MV-4-11 (cell line): ENCODE results near the gene GOPC.
"Not testable (repeated sequence)": the region's sequence is repeated elsewhere in the genome, so short reads cannot be mapped to it uniquely, and the experiment has no call there.

Experiments used
- DNase-seq: peaks from one replicate; lab custom pipeline; 2025; lab: John Stamatoyannopoulos, UW

The GOPC gene

GRCh38 chr6:117602151-117602898 is at the start of gene GOPC:
Gene GOPC, minus strand, starts transcription at chr6:117602511. Its CDS starts 223 bp downstream, at chr6:117602288.
- peak; percentile 98 for DNase-seq

DNA sequence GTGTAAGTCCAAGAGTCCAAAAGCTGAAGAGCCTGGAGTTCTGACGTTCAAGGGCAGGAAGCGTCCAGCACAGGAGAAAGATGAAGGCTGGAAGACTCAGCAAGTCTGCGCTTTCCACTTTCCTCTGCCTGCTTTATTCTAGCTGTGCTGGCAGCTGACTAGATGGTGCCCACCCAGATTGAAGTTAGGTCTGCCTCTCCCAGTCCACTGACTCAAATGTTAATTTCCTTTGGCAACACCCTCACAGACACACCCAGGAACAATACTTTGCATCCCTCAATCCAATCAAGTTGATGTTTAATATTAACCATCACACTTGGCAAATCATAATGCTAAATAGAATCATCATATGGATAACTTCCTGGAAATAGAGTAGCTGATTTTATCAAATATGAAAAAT is 49.7 kb upstream of the GOPC start:
- DNase-seq: not testable (repeated sequence)

DNA sequence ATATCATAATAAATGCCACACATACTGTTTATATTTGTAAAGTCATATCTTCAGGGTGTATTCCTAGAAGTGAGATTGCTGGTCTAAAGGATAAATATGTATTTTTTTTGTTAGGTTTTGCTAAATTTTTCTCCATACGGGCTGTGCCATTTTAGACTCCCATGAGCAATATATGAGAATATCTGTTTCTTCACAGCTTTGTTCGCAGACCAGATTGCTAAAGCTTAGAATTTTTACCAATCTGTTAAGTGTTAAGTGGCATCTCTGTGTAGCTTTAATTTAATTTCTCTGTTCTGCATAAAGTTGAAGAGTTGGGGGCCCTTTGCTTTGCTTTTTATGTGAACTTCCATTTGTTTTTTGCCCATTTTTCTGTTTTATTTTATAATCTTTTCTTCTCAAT is 40.7 kb upstream of the GOPC start:
- no peak for DNase-seq

DNA sequence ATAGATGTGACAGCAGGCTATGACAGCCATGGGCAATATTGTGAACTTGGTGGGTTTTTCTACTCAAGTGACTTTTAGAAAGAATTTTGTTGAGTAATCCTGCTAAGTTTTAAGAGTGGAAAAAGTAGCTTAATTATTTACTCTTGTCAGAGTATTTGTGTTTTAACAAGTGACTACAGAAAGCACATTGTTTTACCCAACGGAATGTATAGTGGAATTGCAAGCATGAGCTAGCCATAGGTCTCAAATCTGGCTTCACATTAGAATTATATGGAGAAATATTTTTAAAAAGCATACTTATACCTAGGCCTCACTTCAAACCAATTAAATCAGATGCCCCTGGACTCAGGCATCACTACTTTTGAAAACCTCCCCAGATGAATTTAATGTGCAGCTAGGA is 35.5 kb upstream of the GOPC start:
- no peak for DNase-seq

DNA sequence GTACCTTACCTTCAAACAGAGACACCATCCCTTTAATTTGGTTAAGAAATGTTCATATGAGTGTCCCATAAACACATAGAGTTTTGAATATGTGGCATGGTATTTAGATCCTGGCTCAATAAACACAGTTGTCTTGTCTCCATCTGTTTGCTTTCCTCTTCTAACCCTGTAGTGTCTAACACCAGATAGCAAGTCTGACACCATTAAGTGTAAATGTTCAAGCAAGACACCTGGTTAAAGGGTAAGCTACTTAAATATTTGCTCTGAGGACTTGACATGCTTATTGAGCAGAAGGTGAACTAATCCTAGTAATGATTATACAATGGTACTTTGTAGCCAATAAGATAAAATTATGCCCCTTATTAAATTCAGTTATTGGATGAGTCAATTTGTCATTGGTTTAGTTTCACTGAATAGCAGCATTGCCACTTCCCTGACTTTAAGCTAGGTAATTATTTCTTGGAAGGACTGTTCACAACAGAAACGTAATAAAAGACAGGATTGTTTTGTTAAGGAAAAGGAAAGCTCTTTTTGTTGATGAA is 26.9 kb upstream of the GOPC start:
- DNase-seq: no peak

- DNase-seq: no peak
These were observed 25.2 kb upstream of the GOPC start for GRCh38 chr6:117627533-117627932.

GRCh38 chr6:117624869-117625481 is 22.7 kb upstream of the GOPC start:
- DNase-seq: no peak

DNA sequence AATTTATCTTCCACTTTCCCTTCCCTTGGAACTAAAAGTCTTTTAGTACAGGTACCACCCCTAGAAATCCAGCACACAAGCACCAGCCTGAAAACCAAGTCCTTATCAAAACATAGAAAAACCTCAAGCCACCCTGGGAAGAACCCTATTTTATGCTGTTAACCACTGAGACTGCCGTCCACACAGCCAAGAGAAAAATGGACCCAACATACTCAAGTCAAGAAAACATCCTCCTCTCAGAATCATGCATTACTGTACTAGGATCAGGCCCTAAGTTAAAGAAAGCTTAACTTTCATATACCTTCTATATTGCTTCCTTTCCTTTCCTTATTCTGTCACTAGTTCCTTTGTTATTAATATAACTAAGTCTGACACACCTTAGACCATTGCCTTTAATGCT is 16.9 kb upstream of the GOPC start:
- no peak for DNase-seq

DNA sequence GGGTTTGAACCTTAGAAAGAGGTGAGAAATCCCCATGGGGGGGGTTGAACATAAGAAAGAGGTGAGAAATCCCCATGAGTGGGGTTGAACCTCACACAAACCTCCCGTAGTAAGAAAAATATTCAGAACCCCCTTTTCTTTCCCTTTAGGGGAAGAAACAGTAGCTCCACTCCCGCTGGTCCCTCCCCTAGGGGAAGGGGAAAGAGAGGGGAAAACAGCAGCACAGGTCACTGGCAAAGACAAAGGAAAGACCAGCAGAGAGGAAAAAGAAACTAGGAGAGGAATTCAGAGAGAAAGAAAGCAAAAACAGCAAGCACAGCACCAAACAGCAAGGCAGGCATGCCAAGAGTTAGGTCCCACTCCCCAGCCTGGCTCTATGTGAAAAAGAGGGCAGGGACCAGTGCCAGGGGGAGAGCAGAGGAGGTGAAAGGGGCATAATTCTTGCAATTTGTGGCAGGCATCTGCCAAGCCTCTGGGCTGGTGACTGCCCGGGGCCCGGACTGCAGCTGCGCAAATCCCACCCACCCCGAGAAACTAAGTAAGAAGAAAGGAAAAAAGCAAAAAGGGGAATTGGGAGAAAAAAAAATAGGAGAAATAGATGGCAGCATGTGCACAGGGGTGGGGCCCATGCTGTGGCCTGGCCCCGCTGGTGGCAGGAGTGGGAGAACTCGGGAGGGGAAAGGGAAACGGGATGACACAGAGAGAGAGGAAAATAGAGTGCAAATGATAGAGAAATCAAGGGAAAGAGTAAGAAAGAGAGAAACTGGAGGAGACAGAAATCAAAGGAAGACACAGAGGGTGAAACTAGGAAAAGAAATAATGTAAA is 15.1 kb upstream of the GOPC start:
- no peak for DNase-seq

- DNase-seq: no peak
These were observed 14.3 kb upstream of the GOPC start for GRCh38 chr6:117616391-117617209.

GRCh38 chr6:117615750-117616390 is 13.6 kb upstream of the GOPC start:
- no peak for DNase-seq

DNA sequence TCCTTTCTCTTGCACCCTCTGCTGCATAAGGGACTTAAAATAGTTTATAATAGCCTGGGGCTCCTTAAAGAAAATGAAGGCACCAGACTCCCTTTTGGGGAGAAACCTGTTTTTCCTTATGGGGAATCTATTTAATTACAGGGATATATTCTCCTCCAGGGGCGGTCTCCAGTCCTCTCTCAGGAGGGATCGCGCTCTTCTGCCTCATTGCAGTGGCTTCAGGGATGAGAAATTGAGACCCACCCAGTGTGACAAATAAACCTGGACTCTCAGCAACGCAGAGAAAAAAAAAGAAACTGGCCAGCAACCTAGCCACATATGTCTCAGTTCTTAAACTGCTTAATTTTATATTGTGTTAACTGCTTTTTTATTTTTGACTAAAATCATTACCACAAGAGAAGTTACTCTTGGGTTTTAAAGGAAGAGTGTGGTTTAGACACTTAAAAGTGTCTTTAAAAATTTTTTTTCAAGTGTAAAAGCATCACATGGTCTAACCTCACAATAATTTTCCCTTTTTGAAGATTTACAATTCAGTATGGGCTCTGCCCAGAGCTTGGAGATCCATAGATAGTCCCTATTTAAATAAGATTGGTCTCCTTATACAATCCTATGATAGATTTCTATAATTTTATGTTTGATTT is 11.7 kb upstream of the GOPC start:
- no peak for DNase-seq

GRCh38 chr6:117607511-117607910 is 5.2 kb upstream of the GOPC start:
- peak; percentile 66 for DNase-seq

DNA sequence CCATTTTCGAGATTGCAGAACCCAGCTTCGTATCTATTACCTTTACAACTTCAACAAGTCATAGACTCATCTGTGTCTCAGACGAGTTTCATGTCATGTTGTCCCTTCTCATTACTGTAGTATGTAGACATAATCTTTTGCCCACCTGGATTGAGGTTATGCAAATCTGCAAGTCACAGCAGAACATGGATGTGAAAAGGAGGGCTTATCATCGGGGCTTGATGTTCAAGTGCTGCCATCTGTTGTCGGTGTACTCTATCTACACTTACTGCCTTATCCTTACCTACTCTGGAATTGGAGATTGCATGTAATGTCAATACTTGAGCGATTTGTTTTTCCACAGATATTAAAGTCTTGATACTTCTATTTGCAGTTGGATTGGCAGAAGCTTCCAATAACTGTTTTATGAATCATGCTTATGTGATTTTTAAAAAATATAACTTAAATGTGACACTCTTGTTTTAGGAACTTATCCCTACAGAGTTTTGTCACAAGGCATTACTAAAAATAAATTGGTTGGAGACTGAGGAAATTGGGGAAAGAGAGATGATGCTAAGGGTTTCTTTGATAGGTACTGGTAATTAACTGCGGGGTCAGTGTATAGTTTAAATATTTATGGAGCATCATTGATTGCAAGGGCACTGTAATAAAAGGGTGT is 3.0 kb upstream of the GOPC start:
- DNase-seq: peak; percentile 61

GRCh38 chr6:117603821-117604220 is 1.5 kb upstream of the GOPC start:
- no peak for DNase-seq

GRCh38 chr6:117602899-117603588 is 733 bp upstream of the GOPC start:
- no peak for DNase-seq

DNA sequence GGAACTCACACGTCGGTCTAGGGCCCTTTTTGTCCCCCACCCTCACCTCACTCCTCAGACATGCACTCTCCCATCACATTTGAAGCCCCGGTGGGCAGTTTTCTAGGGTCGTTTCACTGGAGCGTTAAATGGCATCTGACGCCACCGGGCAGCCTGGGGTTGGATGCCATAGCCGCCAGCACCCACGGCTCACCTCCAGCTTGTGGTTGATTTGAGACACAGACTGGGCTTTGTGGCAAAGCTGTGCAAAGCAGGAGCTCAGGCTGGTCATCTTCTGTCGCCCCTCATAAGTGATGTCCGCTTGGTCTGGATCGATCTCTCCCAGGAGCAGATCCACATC is 530 bp downstream of the GOPC start:
- DNase-seq: no peak

DNA sequence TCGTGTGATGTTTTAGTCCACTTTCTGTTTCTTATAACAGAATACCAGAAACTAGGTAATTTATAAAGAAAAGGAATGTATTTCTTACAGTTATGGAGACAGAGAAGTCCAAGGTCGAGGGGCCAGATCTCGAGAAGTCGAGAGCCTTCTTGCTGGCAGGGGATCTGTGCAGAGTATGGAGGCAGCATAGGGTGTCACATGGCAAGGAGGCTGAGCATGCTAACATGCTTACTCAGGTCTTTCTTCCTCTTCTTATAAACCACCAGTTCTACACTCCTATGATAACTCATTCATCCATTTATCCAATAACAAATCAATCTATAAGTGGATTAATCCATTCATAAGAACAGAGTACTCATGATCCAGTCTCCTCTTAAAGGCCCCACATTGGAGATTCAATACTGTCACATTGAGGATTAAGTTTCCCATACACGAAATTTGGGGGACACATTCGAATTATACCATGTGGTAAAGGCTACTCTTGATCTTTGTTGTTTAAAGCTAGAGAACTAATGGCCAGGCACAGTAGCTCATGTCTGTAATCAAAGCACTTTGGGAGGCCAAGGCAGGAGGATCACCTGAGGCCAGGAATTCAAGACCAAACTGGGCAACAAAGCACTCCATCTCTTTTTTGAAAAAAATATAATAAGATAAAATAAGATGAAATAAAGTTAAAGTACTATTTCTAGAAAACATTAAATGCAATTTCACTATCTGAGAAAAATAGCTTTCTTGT is 2.1 kb downstream of the GOPC start:
- DNase-seq: peak; percentile 38

DNA sequence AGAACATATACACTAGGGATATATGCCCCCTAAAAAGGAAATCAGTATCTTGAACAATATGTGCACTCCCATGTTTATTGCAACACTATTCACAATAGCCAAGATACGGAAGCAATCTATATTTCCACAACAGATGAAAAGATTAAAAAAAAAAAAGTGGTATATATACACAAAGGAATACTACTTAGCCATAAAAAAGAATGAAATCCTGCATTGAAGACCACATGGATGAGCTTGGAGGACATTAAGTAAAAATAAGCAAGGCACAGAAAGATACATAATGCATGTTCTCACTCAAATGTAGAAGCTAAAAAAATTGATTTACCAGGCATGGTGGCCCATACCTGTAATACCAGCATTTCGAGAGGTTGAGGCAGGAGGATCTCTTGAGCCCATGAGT is 4.6 kb downstream of the GOPC start:
- DNase-seq: no peak
